Neutrophil (primary cell): ENCODE measurements around the gene TRIM50.

Experiments used
- H3K27ac ChIP-seq: fragments of 200-600 bp; sonication (generic); 2 replicates; pipeline ENCODE4 v1.5.1; 2016; ENCODE audit warnings: mild to moderate bottlenecking, moderate library complexity
- H3K27me3 ChIP-seq: fragments of 200-600 bp; sonication (generic); 2 replicates; pipeline ENCODE4 v1.6.0; 2016; ENCODE audit warnings: mild to moderate bottlenecking
- H3K36me3 ChIP-seq: fragments of 200-600 bp; sonication (generic); 2 replicates; pipeline ENCODE4 v1.5.1; 2017
- H3K4me1 ChIP-seq, 2 experiments: fragments of 200-600 bp in 1 of 2; sonication (generic) in 1 of 2; 1 replicate in 1 of 2; 2 replicates in 1 of 2; pipeline versions ENCODE4 v1.5.1 to v1.6.1; 2013 to 2016; ENCODE audit warnings: low read depth in 1 of 2, low read length in 1 of 2, mild to moderate bottlenecking in 1 of 2, moderate library complexity in 1 of 2; ENCODE audit not compliant: control insufficient read depth in 1 of 2, insufficient read depth in 1 of 2
- H3K4me3 ChIP-seq, 2 experiments: fragments of 200-600 bp in 1 of 2; sonication (generic) in 1 of 2; 1 replicate in 1 of 2; 2 replicates in 1 of 2; pipeline ENCODE4 v1.5.1; 2013 to 2016; ENCODE audit warnings: low read depth in 1 of 2, low read length in 1 of 2, mild to moderate bottlenecking in 1 of 2, moderate library complexity in 1 of 2
- H3K9me3 ChIP-seq: fragments of 200-600 bp; sonication (generic); 2 replicates; pipeline ENCODE4 v1.5.1; 2016
- CTCF ChIP-seq: fragments of 200-600 bp; sonication (generic); IDR thresholded peaks from 2 replicates; pipeline ENCODE4 v1.5.1; 2016; ENCODE audit warnings: antibody characterized with exemption

The TRIM50 gene

GRCh38 chr7:73359306-73359705, 31.4 kb upstream of the TRIM50 start:
- Histone ChIP-seq H3K27me3 (no peaks in the 10 kb centered on the region), H3K4me3 (no peak overlapping the region), H3K4me1 (peaks cover 13 to 14% of the 10 kb centered on the region in 2 experiments), H3K27ac (no peak overlapping the region), H3K36me3 (no peaks in the 10 kb centered on the region), H3K9me3 (no peaks in the 10 kb centered on the region)
- no peak for TF ChIP-seq CTCF

GRCh38 chr7:73358590-73359275, 30.9 kb upstream of the TRIM50 start:
- Histone ChIP-seq H3K4me1 (peaks cover 13 to 14% of the 10 kb centered on the region in 2 experiments), H3K27me3 (no peaks in the 10 kb centered on the region), H3K9me3 (no peaks in the 10 kb centered on the region), H3K36me3 (no peaks in the 10 kb centered on the region), H3K4me3 (peak overlapping the region; percentile 58 to 63), H3K27ac (peak overlapping the region; percentile 76)
- TF ChIP-seq CTCF = no peak

- no peak for TF ChIP-seq CTCF
- Histone ChIP-seq H3K4me1 (peaks cover 8 to 9% of the 10 kb centered on the region in 2 experiments), H3K9me3 (no peaks in the 10 kb centered on the region), H3K27ac (no peak overlapping the region), H3K36me3 (no peaks in the 10 kb centered on the region), H3K4me3 (no peak overlapping the region), H3K27me3 (no peaks in the 10 kb centered on the region)
Observed at GRCh38 chr7:73356159-73356558, 28.3 kb upstream of the TRIM50 start.

GRCh38 chr7:73354821-73355220, 26.9 kb upstream of the TRIM50 start:
- H3K9me3 ChIP-seq = no peaks in the 10 kb centered on the region
- no peaks in the 10 kb centered on the region for H3K36me3 ChIP-seq
- H3K4me1 ChIP-seq = peaks cover 8 to 9% of the 10 kb centered on the region in 2 experiments
- H3K27me3 ChIP-seq = no peaks in the 10 kb centered on the region
- no peak for TF ChIP-seq CTCF
- no peak overlapping the region for H3K4me3 ChIP-seq
- no peak overlapping the region for H3K27ac ChIP-seq

GRCh38 chr7:73354196-73354595, 26.3 kb upstream of the TRIM50 start:
- Histone ChIP-seq H3K27me3 (no peaks in the 10 kb centered on the region), H3K9me3 (no peaks in the 10 kb centered on the region), H3K4me1 (peaks cover 8 to 9% of the 10 kb centered on the region in 2 experiments), H3K4me3 (no peak overlapping the region), H3K27ac (no peak overlapping the region), H3K36me3 (no peaks in the 10 kb centered on the region)
- TF ChIP-seq CTCF = no peak
